PC-3 (cell line): Measurements from ENCODE around the gene PDIA4. TPM values are rescaled to one million over a fixed set of nuclear protein-coding genes. Genes with fewer than 3 reads are reported as not detected.

ENCODE experiments used
- ATAC-seq: fragments of 200-7000 bp; cut with Tn5 transposase; 2 replicates; pipeline ENCODE4 v1.9.1; 2020; ENCODE audit warnings: mild to moderate bottlenecking, moderate library complexity
- BruUV-seq: library from RNA; stranded (reverse); fragments of 400-500 nt; replicated peaks from 2 replicates; lab custom pipeline; 2021; lab: Mats Ljungman, UMichigan
- CTCF ChIA-PET: fragments of 300-600 bp; sonication (Branson Sonifier 250); formaldehyde crosslinking; loops from one replicate; lab custom pipeline; 2022; ENCODE audit warnings: antibody characterized with exemption; lab: Charles Lee
- POLR2A ChIA-PET: fragments of 300-600 bp; sonication (Branson Sonifier 250); formaldehyde crosslinking; loops from one replicate; lab custom pipeline; 2022; ENCODE audit warnings: antibody characterized with exemption; ENCODE audit not compliant: unreplicated experiment; lab: Charles Lee
- DNase-seq: peaks from one replicate; pipeline ENCODE4 v3.0.0-alpha.2; 2015
- H2AFZ ChIP-seq: fragments of 300-600 bp; sonication (generic); 2 replicates; pipeline ENCODE4 v1.6.0; 2016; ENCODE audit warnings: antibody characterized with exemption, low read length
- H3F3A ChIP-seq: fragments of 300-600 bp; sonication (generic); one replicate; pipeline ENCODE4 v1.6.0; 2017; ENCODE audit warnings: antibody characterized with exemption, low read length, control low read depth, mild to moderate bottlenecking; ENCODE audit not compliant: unreplicated experiment
- H3K27ac ChIP-seq: fragments of 300-600 bp; sonication (generic); 2 replicates; pipeline ENCODE4 v1.5.1; 2016; ENCODE audit warnings: mild to moderate bottlenecking, low read length
- H3K27me3 ChIP-seq: fragments of 300-600 bp; sonication (generic); 2 replicates; pipeline ENCODE4 v1.6.1; 2016; ENCODE audit warnings: low read length, mixed read lengths
- H3K36me3 ChIP-seq: fragments of 300-600 bp; sonication (generic); 2 replicates; pipeline ENCODE4 v1.6.1; 2016; ENCODE audit warnings: low read depth, mixed run types, low read length, mixed read lengths
- H3K4me1 ChIP-seq: fragments of 300-600 bp; sonication (generic); 2 replicates; pipeline ENCODE4 v1.5.1; 2016; ENCODE audit warnings: low read length; ENCODE audit not compliant: insufficient read depth
- H3K4me2 ChIP-seq: fragments of 300-600 bp; sonication (generic); 2 replicates; pipeline ENCODE4 v1.6.0; 2016; ENCODE audit warnings: low read length
- H3K4me3 ChIP-seq: fragments of 300-600 bp; sonication (generic); 2 replicates; pipeline ENCODE4 v1.5.1; 2016; ENCODE audit warnings: mild to moderate bottlenecking, low read length, mixed read lengths
- H3K79me2 ChIP-seq: fragments of 300-600 bp; sonication (generic); 2 replicates; pipeline ENCODE4 v1.6.1; 2017; ENCODE audit warnings: low read length, mixed read lengths
- H3K9ac ChIP-seq: fragments of 300-600 bp; sonication (generic); 2 replicates; pipeline ENCODE4 v1.6.0; 2016; ENCODE audit warnings: mild to moderate bottlenecking, low read length
- H3K9me2 ChIP-seq: fragments of 300-600 bp; sonication (generic); replicated peaks from 2 replicates; pipeline ENCODE4 v1.6.1; 2016; ENCODE audit warnings: mixed run types, low read length, mixed read lengths
- H3K9me3 ChIP-seq: fragments of 300-600 bp; sonication (generic); 2 replicates; pipeline ENCODE4 v1.6.1; 2016; ENCODE audit warnings: low read length, mixed read lengths
- H4K20me1 ChIP-seq: fragments of 300-600 bp; sonication (generic); 2 replicates; pipeline ENCODE4 v1.6.1; 2016; ENCODE audit warnings: low read length, mixed read lengths
- CTCF ChIP-seq: fragments of 300-600 bp; sonication (generic); conservative IDR thresholded peaks from 2 replicates; pipeline ENCODE4 v1.5.1; 2017; ENCODE audit warnings: antibody characterized with exemption, low read depth, mild to moderate bottlenecking, low read length
- EZH2 ChIP-seq: fragments of 300-600 bp; sonication (generic); IDR thresholded peaks from one replicate; pipeline ENCODE4 v1.6.1; 2017; ENCODE audit warnings: antibody characterized with exemption, mild to moderate bottlenecking, low read length; ENCODE audit not compliant: unreplicated experiment
- EZH2phosphoT487 ChIP-seq: fragments of 300-600 bp; sonication (generic); IDR thresholded peaks from 2 replicates; pipeline ENCODE4 v1.6.1; 2018; ENCODE audit warnings: mild to moderate bottlenecking, antibody characterized with exemption, low read length, borderline replicate concordance
- intact Hi-C: fragments of 100-400 bp; cut with micrococcal nuclease; formaldehyde crosslinking; loops from 2 replicates; pipeline ENCODE4 v1.9.0; 2023
- total RNA-seq: library from RNA; depleted of rRNA; stranded (reverse); fragments of >200 nt; gene quantifications from 2 replicates; pipeline ENCODE4 v1.2.3, GENCODE V29; 2014; rRNA removed

PDIA4 gene
- total RNA-seq, 1 experiment from 2014 or later: 249 TPM

DNA sequence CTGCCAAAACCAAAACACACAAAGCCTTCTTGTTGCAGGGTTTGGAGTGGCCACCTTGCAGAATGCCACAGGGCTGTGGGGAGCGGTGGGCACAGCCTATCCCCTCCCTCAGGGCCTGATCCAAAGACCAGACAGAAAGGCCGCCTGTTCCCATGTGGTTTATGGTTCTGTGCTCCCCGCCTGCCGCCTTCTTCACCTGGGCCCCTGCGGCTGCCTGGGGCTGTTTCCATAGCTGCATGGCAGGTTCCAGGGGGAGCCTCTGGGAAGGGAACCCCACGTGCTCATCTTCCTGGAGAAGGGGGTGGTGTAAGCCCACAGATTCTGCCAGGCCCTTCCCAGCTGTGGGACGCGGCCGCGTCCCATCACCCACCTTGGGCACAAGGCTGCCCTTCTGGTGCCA lies 73.5 kb downstream of the PDIA4 start:
- DNase-seq (no peak), ATAC-seq (no peak)
- Histone ChIP-seq H3K9me3 (no peaks in the 10 kb centered on the region), H3K4me1 (no peaks in the 10 kb centered on the region), H3K4me2 (no peak overlapping the region), H3K9ac (no peak overlapping the region), H3K79me2 (no peaks in the 10 kb centered on the region), H3K27me3 (no peaks in the 10 kb centered on the region), H3K9me2 (no peaks in the 10 kb centered on the region), H3K36me3 (no peaks in the 10 kb centered on the region), H2AFZ (no peak overlapping the region), H3K4me3 (no peak overlapping the region), H4K20me1 (no peaks in the 10 kb centered on the region), H3F3A (no peaks in the 10 kb centered on the region), H3K27ac (no peak overlapping the region)
- BruUV-seq: no TSS peak
- intact Hi-C loops: no loop called here
- POLR2A ChIA-PET: no interaction called here
- CTCF ChIA-PET: no interaction called here
- TF ChIP-seq EZH2phosphoT487 (no peak), EZH2 (no peak), CTCF (no peak)

DNA sequence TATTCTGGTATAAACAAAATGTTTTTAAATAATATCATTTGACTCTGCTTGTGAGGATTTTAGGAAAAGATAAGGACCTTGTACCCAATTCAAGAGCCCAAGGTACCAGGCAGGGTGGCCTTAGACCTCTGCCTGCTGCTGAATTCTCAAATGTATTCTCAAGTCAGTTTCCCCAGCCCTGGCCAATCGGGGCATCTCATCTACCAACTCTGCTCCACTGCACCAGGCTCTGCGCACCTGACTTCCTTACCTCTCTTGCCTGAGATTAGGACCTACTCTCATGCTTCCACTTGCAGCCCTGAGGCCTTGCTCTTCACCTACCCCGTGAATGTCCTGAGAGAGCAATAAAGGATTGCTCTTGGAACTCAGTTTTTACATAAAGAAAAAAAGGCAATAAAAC lies 74.6 kb downstream of the PDIA4 start:
- no TSS peak for BruUV-seq
- no peaks in the 10 kb centered on the region for H3K4me1 ChIP-seq
- no peak overlapping the region for H3K9ac ChIP-seq
- no peaks in the 10 kb centered on the region for H3K79me2 ChIP-seq
- no peak overlapping the region for H3K27ac ChIP-seq
- H3K36me3 ChIP-seq: no peaks in the 10 kb centered on the region
- no peak overlapping the region for H3K4me3 ChIP-seq
- POLR2A ChIA-PET: interaction anchor here (0.6 kb wide), 1 partner anchor 71 kb away, joined by 4 read pairs; no protein-coding TSS in a partner anchor
- no peaks in the 10 kb centered on the region for H4K20me1 ChIP-seq
- TF ChIP-seq CTCF: no peak
- no peak for TF ChIP-seq EZH2
- no peak for TF ChIP-seq EZH2phosphoT487
- H3K9me2 ChIP-seq: no peaks in the 10 kb centered on the region
- H2AFZ ChIP-seq: no peak overlapping the region
- no peak overlapping the region for H3K4me2 ChIP-seq
- no peaks in the 10 kb centered on the region for H3F3A ChIP-seq
- no peak for DNase-seq
- CTCF ChIA-PET: no interaction called here
- ATAC-seq: no peak
- H3K27me3 ChIP-seq: no peaks in the 10 kb centered on the region
- H3K9me3 ChIP-seq: no peaks in the 10 kb centered on the region
- intact Hi-C loops: no loop called here

Other genes with a start within 250 kb of the PDIA4 start
- gene EZH2, start 144.2 kb downstream of the PDIA4 start, total RNA-seq: 18.9 and 30.5 TPM in 2 replicates
- gene ZNF786, start 62.2 kb upstream of the PDIA4 start, total RNA-seq: 4.2 and 6.3 TPM in 2 replicates
- 1.6 and 2.0 TPM in 2 replicates for gene ZNF425, start 97.8 kb upstream of the PDIA4 start, total RNA-seq
- gene ZNF398, start 118.9 kb upstream of the PDIA4 start, total RNA-seq: 8.2 and 9.1 TPM in 2 replicates
- gene ZNF282, start 167.0 kb upstream of the PDIA4 start, total RNA-seq: 31.4 and 39.7 TPM in 2 replicates
- 9.7 and 10.4 TPM in 2 replicates for gene ZNF212, start 211.1 kb upstream of the PDIA4 start, total RNA-seq
- 6.9 and 7.0 TPM in 2 replicates for gene ZNF783, start 233.7 kb upstream of the PDIA4 start, total RNA-seq